Measurements from ENCODE around the gene GARIN5A.
A peak's percentile ranks its signal among the peaks of the same experiment; 100 is the strongest.

Gene GARIN5A

GRCh38 chr19:50465986-50466705 lies 10.5 kb downstream of the GARIN5A start:
- H3K4me3 ChIP-seq (ENCODE audit: low read depth, low read length) = no peak overlapping the region
- no peak for DNase-seq (ENCODE audit: low read depth)
- in situ Hi-C loops (cut with HindIII; ENCODE audit: low sequenced_read_pairs) = no loop called here
- TF ChIP-seq CTCF (IDR thresholded peaks at IDR 0.05; ENCODE audit: low read depth, low read length, missing control alignments) = peak; percentile 22

GRCh38 chr19:50465000-50465399 lies 11.6 kb downstream of the GARIN5A start:
- no peak for TF ChIP-seq CTCF (IDR thresholded peaks at IDR 0.05; ENCODE audit: low read depth, low read length, missing control alignments)
- no peak for DNase-seq (ENCODE audit: low read depth)
- no peak overlapping the region for H3K4me3 ChIP-seq (ENCODE audit: low read depth, low read length)
- in situ Hi-C loops (cut with HindIII; ENCODE audit: low sequenced_read_pairs) = no loop called here

- no peak overlapping the region for H3K4me3 ChIP-seq (ENCODE audit: low read depth, low read length)
- no peak for TF ChIP-seq CTCF (IDR thresholded peaks at IDR 0.05; ENCODE audit: low read depth, low read length, missing control alignments)
- in situ Hi-C loops (cut with HindIII; ENCODE audit: low sequenced_read_pairs) = no loop called here
- DNase-seq (ENCODE audit: low read depth) = no peak
Observed at GRCh38 chr19:50464348-50464747, 12.3 kb downstream of the GARIN5A start.

- no peak overlapping the region for H3K4me3 ChIP-seq (ENCODE audit: low read depth, low read length)
- DNase-seq (ENCODE audit: low read depth) = no peak
- no peak for TF ChIP-seq CTCF (IDR thresholded peaks at IDR 0.05; ENCODE audit: low read depth, low read length, missing control alignments)
- in situ Hi-C loops (cut with HindIII; ENCODE audit: low sequenced_read_pairs) = no loop called here
Observed at GRCh38 chr19:50462970-50463369, 13.7 kb downstream of the GARIN5A start.

- peak; percentile 89 for TF ChIP-seq CTCF (IDR thresholded peaks at IDR 0.05; ENCODE audit: low read depth, low read length, missing control alignments)
- peak; percentile 48 for DNase-seq (ENCODE audit: low read depth)
- H3K4me3 ChIP-seq (ENCODE audit: low read depth, low read length) = no peak overlapping the region
- in situ Hi-C loops (cut with HindIII; ENCODE audit: low sequenced_read_pairs) = no loop called here
Observed at GRCh38 chr19:50461066-50461875, 15.4 kb downstream of the GARIN5A start.

GRCh38 chr19:50460161-50460765 lies 16.4 kb downstream of the GARIN5A start:
- H3K4me3 ChIP-seq (ENCODE audit: low read depth, low read length) = no peak overlapping the region
- in situ Hi-C loops (cut with HindIII; ENCODE audit: low sequenced_read_pairs) = no loop called here
- no peak for DNase-seq (ENCODE audit: low read depth)
- peak; percentile 7 for TF ChIP-seq CTCF (IDR thresholded peaks at IDR 0.05; ENCODE audit: low read depth, low read length, missing control alignments)
